Transverse colon (tissue), 4 donors: Measurements from ENCODE around the gene BRAT1. TPM values are rescaled to one million over a fixed set of nuclear protein-coding genes. Genes with fewer than 3 reads are reported as not detected.

Source experiments
- DNase-seq: peaks from one replicate; pipeline ENCODE4 v3.0.0-alpha.2; 2019
- H3K27ac ChIP-seq, 4 donors: fragments of 200-600 bp; sonication (generic); 2 replicates each; pipeline ENCODE4 v1.5.1; 2016 to 2018; ENCODE audit warnings: inconsistent platforms in 4 of 4
- H3K27me3 ChIP-seq: fragments of 200-600 bp; sonication (generic); 2 replicates; pipeline ENCODE4 v1.5.1; 2017; ENCODE audit warnings: inconsistent platforms
- H3K36me3 ChIP-seq, 4 donors: fragments of 200-600 bp; sonication (generic); 2 replicates each; pipeline ENCODE4 v1.5.1; 2017 to 2019; ENCODE audit warnings: inconsistent platforms in 4 of 4
- H3K4me1 ChIP-seq, 4 donors: fragments of 200-600 bp; sonication (generic); 2 replicates each; pipeline ENCODE4 v1.5.1; 2017 to 2020; ENCODE audit warnings: inconsistent platforms in 4 of 4
- H3K4me3 ChIP-seq, 4 donors: fragments of 200-600 bp; sonication (generic); 1 replicate in 1 of 4; 2 replicates in 3 of 4; pipeline versions ENCODE4 v1.5.1 to v1.6.1; 2017 to 2019; ENCODE audit warnings: inconsistent platforms in 4 of 4
- H3K9me3 ChIP-seq, 2 donors: fragments of 200-600 bp; sonication (generic); 2 replicates each; pipeline ENCODE4 v1.5.1; 2017 to 2019; ENCODE audit warnings: inconsistent platforms in 2 of 2
- EP300 ChIP-seq: sonication (generic); formaldehyde crosslinking; IDR thresholded peaks from one replicate; pipeline ENCODE4 v1.6.1; 2017; ENCODE audit warnings: antibody characterized with exemption, low read depth
- POLR2A ChIP-seq: fragments of 450-650 bp; IDR thresholded peaks from one replicate; pipeline ENCODE4 v1.6.1; 2016; ENCODE audit warnings: antibody characterized with exemption, mild to moderate bottlenecking, moderate library complexity
- POLR2AphosphoS5 ChIP-seq, 3 donors: sonication (generic); formaldehyde crosslinking; IDR thresholded peaks; one replicate each; pipeline ENCODE4 v1.6.1; 2016; ENCODE audit warnings: antibody characterized with exemption in 3 of 3
- WGBS, 2 donors: methylation state at CpG; one replicate each; pipeline ENCODE4 v1.1.5; 2018; ENCODE audit warnings: low coverage in 1 of 2; 5-methylcytosine and 5-hydroxymethylcytosine counted together
- in situ Hi-C, 4 donors: fragments of 200-750 bp; cut with MboI; loops; one replicate each; pipeline versions ENCODE4 v1.15.0 to v1.15.1; 2017; ENCODE audit warnings: low sequenced_read_pairs in 3 of 4, low pct_ligation_motif_present in 1 of 4, low pct_unique_long_range_greater_than_20kb in 1 of 4
- intact Hi-C: fragments of 100-400 bp; cut with DNase I; formaldehyde crosslinking; loops from one replicate; pipeline ENCODE4 v1.15.1; 2023; ENCODE audit warnings: low total_unique reads
- total RNA-seq, 4 donors: library from RNA; depleted of rRNA; stranded (reverse); fragments of >200 nt; gene quantifications; one replicate each; pipeline ENCODE4 v1.1.0, GENCODE V29; 2016
- TF ChIP-seq, protein P1 (sequence below), 5 experiments: fragments of 200-600 bp in 3 of 5; fragments of 450-650 bp in 2 of 5; sonication (generic) in 3 of 5; IDR thresholded peaks; 1 replicate in 2 of 5; 2 replicates in 3 of 5; pipeline ENCODE4 v1.5.1; 2016 to 2017; ENCODE audit warnings: antibody characterized with exemption in 5 of 5, inconsistent platforms in 3 of 5, mild to moderate bottlenecking in 2 of 5, moderate library complexity in 1 of 5

The BRAT1 gene
- total RNA-seq, 4 donors from 2014 or later, result 31.7 to 120 (median 40.4) TPM

- Histone ChIP-seq H3K36me3 (peaks cover 0 to 38% (median 18%) of the 10 kb centered on the region in 4 donors), H3K27me3 (no peaks in the 10 kb centered on the region), H3K4me3 (no peak overlapping the region), H3K27ac (no peak overlapping the region), H3K9me3 (no peaks in the 10 kb centered on the region), H3K4me1 (no peaks in the 10 kb centered on the region)
- no peak for TF ChIP-seq POLR2AphosphoS5 (IDR thresholded peaks at IDR 0.05)
- TF ChIP-seq EP300, result no peak
- TF ChIP-seq POLR2A, result no peak
- TF ChIP-seq, protein P1, sequence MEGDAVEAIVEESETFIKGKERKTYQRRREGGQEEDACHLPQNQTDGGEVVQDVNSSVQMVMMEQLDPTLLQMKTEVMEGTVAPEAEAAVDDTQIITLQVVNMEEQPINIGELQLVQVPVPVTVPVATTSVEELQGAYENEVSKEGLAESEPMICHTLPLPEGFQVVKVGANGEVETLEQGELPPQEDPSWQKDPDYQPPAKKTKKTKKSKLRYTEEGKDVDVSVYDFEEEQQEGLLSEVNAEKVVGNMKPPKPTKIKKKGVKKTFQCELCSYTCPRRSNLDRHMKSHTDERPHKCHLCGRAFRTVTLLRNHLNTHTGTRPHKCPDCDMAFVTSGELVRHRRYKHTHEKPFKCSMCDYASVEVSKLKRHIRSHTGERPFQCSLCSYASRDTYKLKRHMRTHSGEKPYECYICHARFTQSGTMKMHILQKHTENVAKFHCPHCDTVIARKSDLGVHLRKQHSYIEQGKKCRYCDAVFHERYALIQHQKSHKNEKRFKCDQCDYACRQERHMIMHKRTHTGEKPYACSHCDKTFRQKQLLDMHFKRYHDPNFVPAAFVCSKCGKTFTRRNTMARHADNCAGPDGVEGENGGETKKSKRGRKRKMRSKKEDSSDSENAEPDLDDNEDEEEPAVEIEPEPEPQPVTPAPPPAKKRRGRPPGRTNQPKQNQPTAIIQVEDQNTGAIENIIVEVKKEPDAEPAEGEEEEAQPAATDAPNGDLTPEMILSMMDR (IDR thresholded peaks at IDR 0.05), result no peak
- in situ Hi-C loops, result no loop called here
- peak; percentile 6 for DNase-seq
- WGBS, 2 donors, result 93% methylated on average over 21 of the region's 25 CpGs; no CpG with 5 or more reads in 1 of the 2 donors
- intact Hi-C loops, result no loop called here
These were observed 13.1 kb downstream of the BRAT1 start for GRCh38 chr7:2542011-2542915.

GRCh38 chr7:2541291-2542010 lies 13.9 kb downstream of the BRAT1 start:
- in situ Hi-C loops (no loop called here), intact Hi-C loops (no loop called here)
- Histone ChIP-seq H3K4me3 (no peak overlapping the region), H3K27me3 (no peaks in the 10 kb centered on the region), H3K9me3 (no peaks in the 10 kb centered on the region), H3K4me1 (no peaks in the 10 kb centered on the region), H3K36me3 (peaks cover 0 to 33% (median 14%) of the 10 kb centered on the region in 4 donors), H3K27ac (no peak overlapping the region)
- 95% methylated on average over 33 of the region's 40 CpGs; no CpG with 5 or more reads in 1 of the 2 donors for WGBS, 2 donors
- DNase-seq, result peak; percentile 5
- no peak for TF ChIP-seq POLR2AphosphoS5 (IDR thresholded peaks at IDR 0.05)
- TF ChIP-seq, protein P1 (IDR thresholded peaks at IDR 0.05), result no peak
- no peak for TF ChIP-seq POLR2A
- no peak for TF ChIP-seq EP300

DNA sequence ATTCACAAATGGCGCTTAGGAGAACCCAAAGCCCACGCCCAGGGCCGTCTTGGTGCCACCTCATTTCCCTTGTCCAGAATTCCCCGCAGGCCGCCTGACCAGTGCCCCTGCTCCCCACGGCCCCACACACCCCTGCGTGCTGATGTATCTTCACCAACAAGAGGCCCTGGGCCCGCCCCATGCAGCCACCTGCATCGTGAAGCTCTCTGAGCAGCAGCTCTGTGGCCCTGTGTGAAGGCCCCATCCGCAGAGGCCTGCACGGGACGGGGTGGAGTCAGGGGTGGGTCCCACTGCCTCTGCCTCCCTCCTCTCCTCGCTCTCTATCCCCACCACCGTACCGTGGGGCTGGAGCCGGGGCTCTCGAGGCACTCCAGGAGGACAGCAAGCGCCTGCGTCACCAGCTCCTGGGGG lies 14.7 kb downstream of the BRAT1 start:
- peak; percentile 6 for DNase-seq
- no peaks in the 10 kb centered on the region for H3K27me3 ChIP-seq
- no peaks in the 10 kb centered on the region for H3K9me3 ChIP-seq
- no peak overlapping the region for H3K27ac ChIP-seq
- in situ Hi-C loops (no loop called here), intact Hi-C loops (no loop called here)
- TF ChIP-seq, protein P1 (IDR thresholded peaks at IDR 0.05), result no peak
- no peak for TF ChIP-seq POLR2AphosphoS5 (IDR thresholded peaks at IDR 0.05)
- no peak for TF ChIP-seq POLR2A
- TF ChIP-seq EP300, result no peak
- peaks cover 0 to 27% (median 10%) of the 10 kb centered on the region in 4 donors for H3K36me3 ChIP-seq
- WGBS, 2 donors, result 88% methylated on average over 19 of the region's 19 CpGs; no CpG with 5 or more reads in 1 of the 2 donors
- no peaks in the 10 kb centered on the region for H3K4me1 ChIP-seq
- H3K4me3 ChIP-seq, result no peak overlapping the region

- H3K36me3 ChIP-seq, result peaks cover 0 to 24% (median 9%) of the 10 kb centered on the region in 4 donors
These were observed 15.2 kb downstream of the BRAT1 start for GRCh38 chr7:2540133-2540532.

More at GRCh38 chr7:2540133-2540532, 15.2 kb downstream of the BRAT1 start:
- Histone ChIP-seq H3K27me3 (no peaks in the 10 kb centered on the region), H3K4me3 (no peak overlapping the region), H3K4me1 (peaks cover 0 to 3% (median 0%) of the 10 kb centered on the region in 4 donors), H3K9me3 (no peaks in the 10 kb centered on the region), H3K27ac (no peak overlapping the region)
- DNase-seq, result peak; percentile 2
- TF ChIP-seq POLR2A, result no peak
- TF ChIP-seq, protein P1 (IDR thresholded peaks at IDR 0.05), result no peak
- TF ChIP-seq EP300, result no peak
- TF ChIP-seq POLR2AphosphoS5 (IDR thresholded peaks at IDR 0.05), result no peak
- in situ Hi-C loops (no loop called here), intact Hi-C loops (no loop called here)
- WGBS, 2 donors, result 92 to 100% methylated on average over 1 to 7 of the region's 7 CpGs
